Vagina (tissue), 2 donors: ENCODE measurements around the gene CTSE.

ENCODE experiments used
- CTCF ChIP-seq, 3 experiments: fragments of 450-650 bp in 2 of 3; fragments of 200-600 bp in 1 of 3; sonication (generic) in 1 of 3; IDR thresholded peaks; one replicate each; pipeline ENCODE4 v1.5.1; 2017 to 2019; ENCODE audit warnings: antibody characterized with exemption in 3 of 3, mild to moderate bottlenecking in 2 of 3, moderate library complexity in 2 of 3
- POLR2A ChIP-seq, 2 donors: fragments of 450-650 bp; IDR thresholded peaks; one replicate each; pipeline ENCODE4 v1.6.1; 2017; ENCODE audit warnings: antibody characterized with exemption in 2 of 2, mild to moderate bottlenecking in 2 of 2, moderate library complexity in 2 of 2
- POLR2AphosphoS5 ChIP-seq, 2 donors: sonication (generic); formaldehyde crosslinking; IDR thresholded peaks; one replicate each; pipeline ENCODE4 v1.9.0; 2017; ENCODE audit warnings: antibody characterized with exemption in 2 of 2, mild to moderate bottlenecking in 2 of 2, low read depth in 1 of 2; ENCODE audit not compliant: insufficient read depth in 1 of 2

- TF ChIP-seq POLR2AphosphoS5 (IDR thresholded peaks at IDR 0.05; ENCODE audit: insufficient read depth in 1 of 2, low read depth in 1 of 2) (no peak), CTCF (IDR thresholded peaks at IDR 0.05) (no peak), POLR2A (IDR thresholded peaks at IDR 0.05) (no peak)
Observed at GRCh38 chr1:206068314-206068713, 44.6 kb upstream of the CTSE start.
